Activated CD4-positive, alpha-beta T cell treated with anti-CD3 and anti-CD28 coated beads, Interleukin-2, Interleukin-6, amounts not matched to agents 100 ng/mL and 50 ng/mL, durations not matched to agents 16 hours and 8 hours (primary cell): ENCODE data around the gene AKR1D1.
"Not testable (repeated sequence)": the region's sequence is repeated elsewhere in the genome, so short reads cannot be mapped to it uniquely, and the experiment has no call there.

Experiments used
- DNase-seq: peaks from one replicate; pipeline ENCODE4 v3.0.0-alpha.2; 2020

Gene AKR1D1, protein sequence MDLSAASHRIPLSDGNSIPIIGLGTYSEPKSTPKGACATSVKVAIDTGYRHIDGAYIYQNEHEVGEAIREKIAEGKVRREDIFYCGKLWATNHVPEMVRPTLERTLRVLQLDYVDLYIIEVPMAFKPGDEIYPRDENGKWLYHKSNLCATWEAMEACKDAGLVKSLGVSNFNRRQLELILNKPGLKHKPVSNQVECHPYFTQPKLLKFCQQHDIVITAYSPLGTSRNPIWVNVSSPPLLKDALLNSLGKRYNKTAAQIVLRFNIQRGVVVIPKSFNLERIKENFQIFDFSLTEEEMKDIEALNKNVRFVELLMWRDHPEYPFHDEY

DNA sequence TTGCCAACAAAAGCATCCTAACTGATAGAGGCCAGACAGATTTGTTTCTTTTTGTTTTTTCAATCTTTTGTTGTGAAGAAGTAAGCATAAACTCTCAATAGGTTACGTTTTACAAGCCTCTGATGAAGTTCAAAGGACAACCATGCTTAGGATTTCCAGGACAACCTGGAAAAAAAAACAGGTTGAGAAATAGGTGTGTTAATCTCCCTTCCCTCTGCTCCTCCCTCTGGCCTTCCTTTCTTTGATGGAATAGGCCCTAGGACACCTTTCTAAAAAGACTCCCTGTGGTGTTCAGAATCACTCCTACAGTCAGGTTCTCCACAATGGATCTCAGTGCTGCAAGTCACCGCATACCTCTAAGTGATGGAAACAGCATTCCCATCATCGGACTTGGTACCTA, at the start of gene AKR1D1:
TSS of gene AKR1D1 (plus strand) at position 264 of the 400 bp plus-strand sequence. CDS start at position 324, 60 bp downstream.
- DNase-seq = no peak

GRCh38 chr7:138027100-138027499, 49.2 kb upstream of the AKR1D1 start:
- no peak for DNase-seq

DNA sequence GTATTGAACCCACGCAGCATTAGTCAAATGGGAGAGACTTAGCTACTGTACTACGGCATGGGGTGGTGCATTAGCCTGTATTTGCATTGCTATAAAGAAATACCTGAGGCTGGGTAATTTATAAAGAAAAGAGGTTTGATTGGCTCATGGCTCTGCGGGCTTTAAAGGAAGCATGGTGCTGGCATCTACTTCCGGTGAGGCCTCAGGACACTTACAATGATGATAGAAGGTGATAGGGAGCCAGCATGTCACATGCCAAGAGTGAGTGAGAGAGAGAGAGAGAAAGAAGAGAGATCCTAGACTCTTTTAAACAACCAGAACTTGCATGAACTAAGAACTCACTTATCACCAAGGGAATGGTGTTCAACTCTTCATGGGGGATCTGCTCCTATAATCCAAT, 47.1 kb upstream of the AKR1D1 start:
- no peak for DNase-seq

GRCh38 chr7:138029941-138030340, 46.3 kb upstream of the AKR1D1 start:
- DNase-seq = no peak

- DNase-seq = no peak
These were observed 45.4 kb upstream of the AKR1D1 start for GRCh38 chr7:138030679-138031351.

- DNase-seq = no peak
These were observed 44.1 kb upstream of the AKR1D1 start for GRCh38 chr7:138032186-138032585.

GRCh38 chr7:138032770-138033169, 43.5 kb upstream of the AKR1D1 start:
- no peak for DNase-seq

GRCh38 chr7:138033241-138033640, 43.0 kb upstream of the AKR1D1 start:
- DNase-seq = no peak

DNA sequence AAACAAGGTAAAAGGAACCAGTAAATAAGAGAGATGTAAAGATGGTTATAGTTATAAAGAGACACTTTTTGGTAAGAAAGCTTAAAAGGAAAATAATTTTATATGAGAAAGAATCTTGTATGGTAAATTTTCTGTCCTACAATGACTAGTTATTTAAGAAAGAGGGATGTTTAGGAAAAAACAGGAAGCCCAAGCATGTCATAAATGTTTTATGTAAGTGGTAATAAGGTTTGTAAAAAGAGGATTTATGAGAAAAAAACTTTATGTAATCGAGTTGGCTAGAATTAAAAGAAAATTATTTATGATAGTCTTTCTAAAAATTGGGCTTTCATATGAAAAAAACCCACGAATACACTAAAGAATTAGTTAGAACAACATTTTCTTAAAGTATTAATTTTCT, 40.1 kb upstream of the AKR1D1 start:
- no peak for DNase-seq

DNA sequence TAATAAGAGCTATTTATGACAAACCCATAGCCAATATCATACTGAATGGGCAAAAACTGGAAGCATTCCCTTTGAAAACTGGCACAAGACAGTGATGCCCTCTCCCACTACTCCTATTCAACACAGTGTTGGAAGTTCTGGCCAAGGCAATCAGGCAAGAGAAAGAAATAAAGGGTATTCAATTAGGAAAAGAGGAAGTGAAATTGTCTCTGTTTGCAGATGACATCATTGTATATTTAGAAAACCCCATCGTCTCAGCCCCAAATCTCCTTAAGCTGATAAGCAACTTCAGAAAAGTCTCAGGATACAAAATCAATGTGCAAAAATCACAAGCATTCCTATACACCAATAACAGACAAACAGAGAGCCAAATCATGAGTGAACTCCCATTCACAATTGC, 36.2 kb upstream of the AKR1D1 start:
- DNase-seq = not testable (repeated sequence)

DNA sequence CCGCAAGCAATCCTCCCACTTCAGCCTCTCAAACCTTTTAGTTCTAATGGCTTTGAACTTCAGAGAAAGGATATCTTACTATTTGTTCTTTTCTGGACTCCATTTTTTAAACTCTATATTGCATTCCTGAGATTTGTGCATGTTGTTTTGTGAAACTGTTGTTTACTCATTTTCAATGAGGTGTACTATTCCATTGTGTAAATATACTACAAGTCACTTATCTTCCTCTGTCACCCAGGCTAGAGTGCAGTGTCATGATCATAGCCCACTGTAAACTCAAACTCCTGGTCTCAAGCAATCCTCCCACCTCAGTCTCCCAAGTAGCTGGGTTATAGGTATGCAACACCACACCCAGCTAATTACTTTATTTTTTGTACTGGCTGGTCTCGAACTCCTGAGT, 31.4 kb upstream of the AKR1D1 start:
- DNase-seq = no peak

DNA sequence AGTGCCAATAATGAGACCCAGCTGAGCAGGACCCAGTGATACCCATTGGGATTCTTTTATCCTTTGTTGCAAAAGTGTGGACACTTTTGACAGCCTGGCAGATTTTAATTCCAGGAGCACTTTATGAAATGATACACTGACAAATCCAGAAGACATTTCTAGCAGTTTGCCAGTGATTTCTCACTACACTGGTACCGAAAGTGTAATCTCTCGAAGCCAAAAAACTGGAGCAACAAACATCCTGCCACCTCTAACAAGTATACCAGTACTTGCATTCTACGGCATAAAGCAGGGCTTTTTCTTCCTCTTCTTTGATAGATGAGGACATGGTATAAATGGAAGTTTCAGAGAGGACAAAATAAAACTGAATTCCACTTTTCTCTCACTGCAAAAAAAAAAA, 28.4 kb upstream of the AKR1D1 start:
- DNase-seq = no peak

GRCh38 chr7:138049505-138050116, 26.6 kb upstream of the AKR1D1 start:
- DNase-seq = no peak

- DNase-seq = not testable (repeated sequence)
These were observed 24.5 kb upstream of the AKR1D1 start for GRCh38 chr7:138051712-138052247.

DNA sequence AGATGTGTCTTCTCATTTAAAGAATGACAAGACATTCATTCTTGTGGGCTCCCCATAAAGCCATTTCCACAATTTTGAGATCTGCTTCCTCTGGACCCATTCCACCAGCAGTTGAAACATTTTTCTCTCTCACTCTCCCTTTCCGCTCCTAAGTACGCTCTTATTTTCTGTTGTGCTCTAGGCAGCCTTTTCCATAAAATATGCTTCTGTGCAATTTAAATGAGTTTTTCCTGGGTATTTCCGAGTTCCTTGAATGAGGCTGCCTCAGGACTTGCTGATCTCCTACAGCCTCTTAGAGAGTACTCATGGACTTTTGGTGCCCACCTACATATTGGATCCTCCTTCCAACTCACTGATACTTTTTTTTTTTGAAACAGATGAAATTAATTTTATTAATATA, 23.6 kb upstream of the AKR1D1 start:
- DNase-seq = no peak

DNA sequence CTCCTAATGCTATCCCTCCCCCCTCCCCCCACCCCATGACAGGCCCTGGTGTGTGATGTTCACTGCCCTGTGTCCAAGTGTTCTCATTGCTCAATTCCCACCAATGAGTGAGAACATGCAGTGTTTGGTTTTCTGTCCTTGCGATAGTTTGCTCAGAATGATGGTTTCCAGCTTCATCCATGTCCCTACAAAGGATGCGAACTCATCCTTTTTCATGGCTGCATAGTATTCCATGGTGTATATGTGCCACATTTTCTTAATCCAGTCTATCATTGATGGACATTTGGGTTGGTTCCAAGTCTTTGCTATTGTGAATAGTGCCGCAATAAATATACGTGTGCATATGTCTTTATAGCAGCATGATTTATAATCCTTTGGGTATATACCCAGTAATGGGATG, 20.6 kb upstream of the AKR1D1 start:
- DNase-seq = not testable (repeated sequence)

DNA sequence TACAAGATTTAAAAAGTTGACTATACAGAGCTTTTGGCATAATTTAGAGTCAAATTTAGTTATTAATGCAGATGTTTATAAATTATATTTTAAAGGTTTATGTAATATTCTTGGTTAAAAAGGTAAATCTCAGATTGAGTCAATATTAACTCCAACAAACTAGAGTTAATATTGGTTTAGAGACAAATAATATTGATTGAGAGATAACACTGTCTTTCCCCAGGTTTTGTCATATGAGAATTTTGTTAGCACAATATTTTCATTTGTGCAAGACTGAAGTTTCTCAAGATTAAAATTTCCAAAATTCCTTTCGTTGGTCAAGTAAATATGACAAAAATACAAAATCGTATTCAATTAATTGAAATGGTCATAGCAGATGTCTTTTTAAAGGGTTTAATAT, 12.9 kb upstream of the AKR1D1 start:
- no peak for DNase-seq

DNA sequence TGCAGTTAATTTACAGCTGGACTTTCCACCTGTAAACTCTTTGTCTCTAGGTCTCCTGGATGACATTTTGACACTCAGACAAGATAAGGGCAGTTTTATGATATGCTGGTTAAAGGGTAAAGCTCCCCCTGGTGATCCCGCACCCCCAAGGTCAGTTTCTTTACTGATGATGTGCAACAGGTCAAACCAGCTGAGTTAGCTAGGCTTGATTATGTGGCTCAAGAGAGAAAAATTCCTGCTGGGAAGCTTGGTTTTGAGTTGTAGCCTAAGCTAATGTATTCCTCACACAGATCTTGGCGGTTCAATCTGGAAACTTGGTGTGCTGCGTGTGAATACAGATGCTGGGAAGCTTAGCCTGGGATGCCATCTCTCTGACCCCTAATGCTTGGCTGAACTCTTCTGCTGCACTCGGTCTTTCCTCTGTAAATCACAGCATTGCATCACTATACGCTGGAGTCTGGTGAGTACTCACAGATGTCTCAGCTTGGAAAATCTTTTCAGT, 11.4 kb upstream of the AKR1D1 start:
- no peak for DNase-seq

DNA sequence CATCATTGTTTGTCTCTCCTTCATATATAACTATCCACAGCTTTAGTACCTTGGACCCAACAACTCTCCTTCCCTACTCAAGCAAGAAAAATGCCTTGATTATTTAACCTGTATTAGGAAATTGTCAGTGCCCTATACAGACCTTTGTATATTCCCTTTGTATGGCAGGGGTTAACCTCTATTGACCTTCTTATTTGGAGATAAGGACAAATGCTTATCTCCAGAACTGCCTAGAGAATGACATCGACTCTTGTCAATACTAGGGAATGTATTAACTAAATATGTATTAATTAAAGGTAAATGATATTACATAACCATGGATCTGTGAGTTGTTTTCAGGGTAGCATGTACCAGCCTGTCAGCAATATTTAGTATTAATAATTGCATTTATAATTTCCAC, 10.4 kb upstream of the AKR1D1 start:
- DNase-seq = no peak

DNA sequence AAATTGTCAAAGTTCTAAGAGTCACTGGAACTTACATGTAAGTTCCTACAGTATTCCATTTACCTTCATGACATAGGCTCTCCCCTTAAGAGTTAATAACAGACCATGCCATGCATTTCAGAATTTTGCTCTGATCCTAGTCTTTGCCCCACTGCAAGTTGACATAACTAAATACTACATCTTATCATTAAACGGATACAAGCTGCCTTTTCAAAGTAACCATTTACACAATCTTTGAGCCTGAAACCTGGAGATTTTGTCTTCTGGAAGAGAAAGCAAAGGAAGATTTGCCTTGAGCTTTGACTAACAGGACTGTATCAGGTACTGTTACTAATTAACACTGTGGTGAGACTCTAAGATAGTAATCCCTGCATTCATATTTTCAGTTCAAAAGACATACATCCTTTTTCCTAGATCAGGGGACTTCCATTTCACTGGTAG, 9.3 kb upstream of the AKR1D1 start:
- DNase-seq = no peak

DNA sequence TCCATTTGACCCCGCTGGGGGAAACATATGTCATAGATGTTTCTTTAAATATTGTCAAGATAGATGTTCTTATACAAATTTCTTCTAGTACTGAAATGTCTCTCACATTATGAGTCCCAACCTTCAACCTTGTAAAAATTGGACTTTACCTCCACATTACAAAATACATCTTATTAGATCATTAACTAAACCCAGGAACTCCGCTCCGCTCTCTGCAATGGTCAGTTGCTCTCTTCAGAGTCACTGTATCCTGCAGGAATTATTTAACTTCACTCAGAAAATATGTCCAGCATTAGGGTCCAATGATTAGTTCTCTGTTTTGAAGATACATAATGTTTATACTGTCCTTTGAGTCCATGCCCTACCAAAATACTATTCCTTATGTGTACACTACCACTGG, 8.5 kb upstream of the AKR1D1 start:
- no peak for DNase-seq

DNA sequence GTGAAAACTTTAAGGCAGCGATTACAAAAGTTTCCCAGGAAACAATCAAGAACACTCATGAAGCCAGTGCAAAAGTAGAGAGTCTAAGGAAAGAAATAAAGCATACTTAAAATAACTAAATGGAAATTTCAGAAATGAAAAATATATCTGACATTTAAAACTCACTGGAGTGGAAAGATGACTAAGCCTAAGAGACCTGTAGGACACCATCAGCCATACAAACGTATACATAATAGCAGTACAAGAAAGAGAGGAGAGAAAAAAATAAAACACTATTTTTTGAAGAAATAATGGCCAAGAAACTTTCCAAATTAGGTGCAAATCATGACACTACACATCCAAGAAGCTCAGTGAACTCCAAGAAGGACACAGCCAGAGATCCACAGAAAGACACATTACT, 5.4 kb upstream of the AKR1D1 start:
- DNase-seq = no peak

DNA sequence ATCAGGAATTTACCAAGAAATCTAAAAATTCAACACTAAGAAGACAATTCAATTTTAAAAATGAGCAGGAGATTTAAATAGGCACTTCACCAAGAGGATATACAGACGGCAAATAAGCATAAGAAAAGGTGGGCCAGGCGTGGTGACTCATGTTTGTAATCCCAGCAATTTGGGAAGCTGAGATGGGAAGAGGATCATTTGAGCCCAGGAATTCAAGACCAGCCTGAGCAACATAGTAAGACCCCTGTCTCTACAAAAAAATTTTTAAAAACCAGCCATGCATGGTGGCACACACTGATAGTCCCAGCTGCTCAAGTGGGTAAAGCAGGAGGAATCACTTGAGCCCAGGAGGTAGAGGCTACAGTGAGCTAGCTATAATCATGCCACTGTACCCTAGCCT, 3.5 kb upstream of the AKR1D1 start:
- DNase-seq = no peak

GRCh38 chr7:138074121-138074520, 2.1 kb upstream of the AKR1D1 start:
- DNase-seq = no peak
